Endothelial cell of umbilical vein (primary cell): ENCODE results near the gene SCAPER.

Experiments used
- CTCF ChIP-seq, 2 donors: IDR thresholded peaks; 1 replicate in 1 of 2; 2 replicates in 1 of 2; pipeline ENCODE4 v1.5.1; 2011; ENCODE audit warnings: low read length in 2 of 2, mild to moderate bottlenecking in 2 of 2, moderate library complexity in 2 of 2, control low read depth in 1 of 2, inconsistent platforms in 1 of 2, low read depth in 1 of 2; ENCODE audit not compliant: insufficient read depth in 1 of 2; ENCODE audit errors: extremely low read depth in 1 of 2
- EZH2 ChIP-seq: IDR thresholded peaks from 2 replicates; pipeline ENCODE4 v1.6.1; 2012; ENCODE audit warnings: borderline replicate concordance, low read depth, mild to moderate bottlenecking, moderate library complexity, low read length, inconsistent platforms; ENCODE audit not compliant: severe bottlenecking
- JUN ChIP-seq: IDR thresholded peaks from 2 replicates; pipeline ENCODE4 v1.6.1; 2011; ENCODE audit warnings: borderline replicate concordance, low read depth; ENCODE audit not compliant: insufficient read length, insufficient read depth
- MYC ChIP-seq: IDR thresholded peaks from one replicate; pipeline ENCODE4 v1.6.1; 2011; ENCODE audit warnings: mild to moderate bottlenecking, low read depth, low read length
- POLR2A ChIP-seq: IDR thresholded peaks from 2 replicates; pipeline ENCODE4 v1.6.1; 2012; ENCODE audit warnings: low read depth, mild to moderate bottlenecking, control low read depth, low read length
- POLR2AphosphoS5 ChIP-seq: IDR thresholded peaks from 2 replicates; pipeline ENCODE4 v1.6.1; 2012; ENCODE audit warnings: low read depth, mild to moderate bottlenecking, control low read depth, low read length, moderate library complexity; ENCODE audit not compliant: insufficient read depth

DNA sequence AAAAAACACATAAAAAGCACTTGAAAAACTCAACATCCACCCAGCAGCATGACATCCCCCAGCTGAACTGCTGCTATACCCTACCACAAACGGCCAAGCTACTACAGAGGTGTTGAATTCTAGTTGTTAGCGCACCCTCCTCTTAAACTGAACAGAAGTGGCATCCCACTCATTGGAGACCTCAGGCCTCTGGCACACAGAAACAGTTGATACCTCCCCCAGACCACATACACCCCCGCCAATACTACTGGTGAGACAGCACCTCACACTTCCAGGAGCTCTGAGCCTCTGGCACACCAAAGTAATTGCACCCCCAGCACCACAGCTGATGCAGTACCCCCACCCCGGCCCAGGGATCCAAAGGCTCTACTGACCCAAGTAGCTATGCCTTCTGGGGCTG, 190.2 kb downstream of the SCAPER start:
- TF ChIP-seq EZH2 (no peak), POLR2A (no peak), CTCF (IDR thresholded peaks at IDR 0.05; ENCODE audit: extremely low read depth in 1 of 2, insufficient read depth in 1 of 2, low read depth in 1 of 2, low read length in 2 of 2) (no peak), POLR2AphosphoS5 (no peak), JUN (no peak), MYC (no peak)
